GM21528 (cell line): ENCODE measurements around the gene LAD1.

Experiments
- ATAC-seq: cut with Tn5 transposase; IDR thresholded peaks from one replicate; pipeline ENCODE4 v1.9.1; 2021; ENCODE audit warnings: mild to moderate bottlenecking, moderate library complexity; ENCODE audit not compliant: unreplicated experiment, low FRiP score

LAD1 gene, protein sequence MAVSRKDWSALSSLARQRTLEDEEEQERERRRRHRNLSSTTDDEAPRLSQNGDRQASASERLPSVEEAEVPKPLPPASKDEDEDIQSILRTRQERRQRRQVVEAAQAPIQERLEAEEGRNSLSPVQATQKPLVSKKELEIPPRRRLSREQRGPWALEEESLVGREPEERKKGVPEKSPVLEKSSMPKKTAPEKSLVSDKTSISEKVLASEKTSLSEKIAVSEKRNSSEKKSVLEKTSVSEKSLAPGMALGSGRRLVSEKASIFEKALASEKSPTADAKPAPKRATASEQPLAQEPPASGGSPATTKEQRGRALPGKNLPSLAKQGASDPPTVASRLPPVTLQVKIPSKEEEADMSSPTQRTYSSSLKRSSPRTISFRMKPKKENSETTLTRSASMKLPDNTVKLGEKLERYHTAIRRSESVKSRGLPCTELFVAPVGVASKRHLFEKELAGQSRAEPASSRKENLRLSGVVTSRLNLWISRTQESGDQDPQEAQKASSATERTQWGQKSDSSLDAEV

DNA sequence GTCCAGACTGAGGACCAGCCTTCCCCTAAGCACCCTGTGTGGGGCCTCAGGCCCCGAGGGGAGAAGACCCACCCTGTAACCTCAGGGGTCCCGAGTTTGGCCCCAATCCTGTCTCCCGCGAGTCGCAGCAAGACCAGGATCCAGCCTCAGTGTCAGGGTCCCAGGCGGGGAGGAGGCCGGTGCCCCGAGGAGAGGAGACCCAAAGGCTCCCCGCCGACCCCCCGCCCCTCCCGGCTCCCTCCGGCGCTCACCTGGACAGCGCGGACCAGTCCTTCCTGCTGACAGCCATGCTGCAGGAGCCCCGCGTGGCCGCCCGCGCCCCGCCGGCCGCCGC is at the start of gene LAD1:
Gene LAD1 (minus strand): TSS at position 307 of the 334 bp plus-strand sequence. CDS start 18 bp downstream, at position 289.
- ATAC-seq, result no peak

DNA sequence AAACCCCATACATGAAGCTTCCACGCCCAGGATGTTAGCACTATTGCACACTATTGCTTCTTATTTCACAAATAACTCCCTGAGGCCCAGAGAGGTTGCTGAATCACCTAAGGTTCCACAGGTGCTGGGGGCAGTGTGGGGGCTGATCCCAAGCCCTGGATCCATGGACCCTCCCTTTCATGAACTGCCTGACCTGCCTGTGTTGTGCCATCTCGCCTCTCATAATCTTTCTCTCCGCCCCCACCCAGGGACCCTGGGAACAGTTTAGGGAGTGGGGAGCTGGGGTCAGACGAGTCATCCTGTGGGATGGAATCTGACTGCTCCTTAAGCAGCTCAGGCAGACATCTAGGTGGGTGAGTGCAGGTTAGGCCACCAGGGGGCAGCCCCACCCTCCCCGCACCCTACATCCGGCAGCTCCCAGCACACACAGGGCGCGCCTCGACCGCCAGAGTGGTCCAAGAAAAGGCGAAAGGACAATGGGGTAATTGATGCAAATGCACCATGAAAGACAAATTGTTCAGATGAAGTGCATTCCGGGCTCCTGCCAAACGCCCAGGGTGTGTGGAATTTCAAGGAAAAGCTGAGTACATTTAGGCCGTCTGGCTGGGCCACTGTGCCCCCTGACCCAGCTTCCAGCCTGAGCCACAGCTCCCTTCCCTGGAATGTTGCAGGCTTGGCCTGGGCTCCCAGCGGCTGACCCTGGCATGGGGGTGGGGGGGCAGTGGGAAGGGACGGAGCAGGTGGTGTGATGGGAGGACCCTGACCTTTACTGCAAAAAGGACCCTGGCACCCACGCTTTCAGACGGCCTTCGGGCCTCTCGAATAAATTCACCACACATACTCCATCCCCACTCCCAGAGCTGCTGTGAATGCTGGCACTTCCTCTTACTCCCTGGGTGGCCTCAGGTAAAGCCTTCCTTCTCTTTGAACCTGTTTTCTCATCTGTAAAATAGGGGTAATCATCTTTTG is 49.1 kb upstream of the LAD1 start:
- ATAC-seq, result peak; percentile 74

DNA sequence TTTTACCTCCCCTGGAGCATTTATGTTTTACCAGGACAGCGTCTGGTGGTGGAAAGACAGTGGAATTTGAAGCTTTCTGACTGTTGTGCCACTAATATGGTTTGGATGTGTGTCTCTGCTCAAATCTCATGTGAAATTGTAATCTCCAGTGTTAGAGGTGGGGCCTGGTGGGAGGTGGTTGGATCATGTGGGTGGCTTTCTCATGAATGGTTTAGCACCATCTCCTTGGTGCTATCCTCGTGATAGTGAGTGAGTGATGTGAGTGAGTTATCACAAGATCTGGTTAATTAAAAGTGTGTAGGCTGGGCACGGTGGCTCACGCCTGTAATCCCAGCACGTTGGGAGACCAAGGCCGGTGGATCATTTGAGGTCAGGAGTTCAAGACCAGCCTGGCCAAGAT is 46.2 kb upstream of the LAD1 start:
- ATAC-seq, result no peak

DNA sequence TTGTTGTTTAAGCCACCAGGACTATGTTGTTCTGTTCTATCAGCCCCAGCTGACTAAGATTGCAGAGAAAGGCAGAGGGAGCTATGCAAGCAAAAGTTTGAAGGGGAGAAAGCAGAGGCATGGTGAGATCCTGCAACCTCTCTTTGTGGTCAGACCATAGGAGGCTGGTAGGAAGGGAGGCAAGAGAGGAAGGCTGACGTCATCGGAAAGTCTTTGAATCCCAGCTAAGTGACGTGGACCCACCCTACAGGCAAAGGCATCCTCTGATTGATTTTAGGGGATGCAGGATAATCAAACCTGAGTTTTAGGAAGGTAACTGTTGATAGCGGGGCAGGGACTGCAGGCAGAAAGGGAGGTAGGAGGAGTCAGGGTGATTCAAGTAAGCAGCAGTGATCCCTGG is 45.7 kb upstream of the LAD1 start:
- no peak for ATAC-seq

DNA sequence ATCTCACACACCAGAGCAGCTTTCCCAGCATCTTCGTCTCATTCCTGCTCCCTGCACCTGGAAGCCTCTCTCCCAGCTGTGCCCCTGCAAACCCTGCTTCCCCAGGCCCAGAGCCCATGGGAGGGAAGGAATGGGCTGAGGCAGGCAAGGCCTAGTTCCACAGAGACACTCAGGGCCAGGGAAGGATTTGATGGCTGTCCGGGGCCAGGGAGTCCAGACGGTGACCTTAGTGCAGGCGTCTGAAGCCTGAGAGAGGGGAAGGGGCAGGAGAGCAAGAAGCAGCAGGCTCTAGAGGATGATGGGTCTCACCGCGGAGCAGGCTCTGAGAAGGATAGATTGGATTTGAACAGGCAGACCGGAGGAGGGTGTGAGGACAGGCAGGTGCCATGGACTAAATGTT is 44.6 kb upstream of the LAD1 start:
- no peak for ATAC-seq

DNA sequence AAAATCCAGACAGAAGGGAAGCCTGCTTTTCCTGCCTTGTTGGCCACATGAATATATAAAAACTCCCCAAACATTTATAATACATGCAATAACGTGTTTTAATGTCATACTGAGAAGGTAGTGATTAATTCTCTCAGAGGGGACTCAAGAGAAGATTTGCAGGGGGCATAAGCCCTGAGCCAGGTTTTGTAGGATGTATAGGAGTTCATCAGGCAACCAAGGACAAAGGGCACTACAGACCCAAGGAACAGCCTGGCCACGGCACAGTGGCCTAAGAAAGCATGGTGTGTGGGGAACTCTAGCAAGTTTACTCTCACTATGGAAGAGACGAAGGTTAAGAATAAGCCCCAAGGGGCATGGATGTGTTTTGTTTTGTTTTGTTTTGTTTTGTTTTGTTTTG is 37.8 kb upstream of the LAD1 start:
- ATAC-seq, result no peak

DNA sequence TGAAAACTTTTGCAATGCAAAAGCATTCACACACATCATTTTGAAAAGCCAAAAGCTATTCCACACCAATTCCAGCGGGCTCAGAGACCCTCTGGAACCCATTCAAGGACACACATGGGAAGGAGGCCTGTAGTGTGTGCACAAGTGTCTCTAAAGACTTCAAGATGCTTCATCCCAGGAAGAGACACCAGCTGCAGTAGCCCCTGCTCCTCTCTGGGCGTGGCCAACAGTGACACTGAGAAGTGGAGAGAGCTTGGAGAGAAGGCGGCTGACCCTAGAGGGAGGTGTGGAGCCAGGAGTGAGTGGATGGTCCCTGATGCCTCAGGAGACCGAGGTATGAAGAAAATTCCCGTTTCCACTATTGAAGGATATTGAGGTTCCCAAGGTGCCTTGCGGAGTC is 37.3 kb upstream of the LAD1 start:
- ATAC-seq, result no peak

DNA sequence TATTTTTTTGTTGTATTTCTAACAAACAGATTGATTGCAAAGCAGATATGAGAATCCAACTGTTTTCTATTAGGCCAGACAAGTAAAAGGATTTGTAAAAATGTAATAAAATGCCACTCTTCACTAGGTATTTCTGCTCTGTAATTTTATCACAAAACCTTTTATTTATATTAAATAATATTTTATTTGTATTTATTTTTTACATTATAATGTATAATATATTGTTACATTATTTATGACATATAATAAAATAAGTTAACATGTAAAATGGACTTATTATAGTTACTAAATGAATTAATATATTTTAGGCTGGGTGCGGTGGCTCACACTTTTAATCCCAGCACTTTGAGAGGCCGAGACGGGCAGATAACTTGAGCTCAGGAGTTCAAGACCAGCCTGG is 35.1 kb upstream of the LAD1 start:
- no peak for ATAC-seq

DNA sequence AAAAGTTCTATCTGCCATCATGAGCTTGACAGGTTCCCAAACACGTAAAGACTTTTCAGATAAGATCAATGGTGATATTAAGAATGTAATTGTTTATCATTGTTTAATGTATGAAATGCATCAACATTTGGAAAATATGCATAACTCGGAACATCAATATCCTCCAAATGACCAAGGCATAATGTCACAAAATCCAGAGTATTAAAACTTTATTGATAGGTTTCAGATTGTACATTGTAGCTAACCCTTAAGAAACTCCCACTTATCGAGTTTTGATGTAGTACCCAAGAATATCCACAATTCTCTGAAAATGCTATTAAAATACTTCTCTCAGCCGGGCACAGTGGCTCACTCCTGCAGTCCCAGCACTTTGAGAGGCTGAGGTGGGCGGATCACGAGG is 34.5 kb upstream of the LAD1 start:
- no peak for ATAC-seq

DNA sequence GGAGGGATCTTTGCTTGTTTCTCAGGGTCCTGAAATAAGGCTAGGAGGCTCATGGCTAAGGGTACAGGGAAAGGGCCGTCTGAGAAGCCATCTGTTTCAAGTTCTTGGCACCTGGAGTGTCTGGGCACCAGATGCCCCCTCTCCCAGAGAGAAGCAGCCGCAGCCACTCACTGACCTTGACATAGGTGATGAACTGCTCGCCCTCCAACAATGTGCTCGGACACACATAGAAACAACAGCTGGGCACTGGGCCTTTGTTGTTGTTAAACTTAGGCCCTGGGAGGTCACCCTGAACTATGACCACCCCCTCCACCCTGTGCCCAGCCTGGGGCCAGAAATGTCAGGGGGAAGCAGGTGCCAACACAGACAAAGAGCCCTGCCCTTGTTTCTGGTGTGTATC is 31.7 kb upstream of the LAD1 start:
- no peak for ATAC-seq

DNA sequence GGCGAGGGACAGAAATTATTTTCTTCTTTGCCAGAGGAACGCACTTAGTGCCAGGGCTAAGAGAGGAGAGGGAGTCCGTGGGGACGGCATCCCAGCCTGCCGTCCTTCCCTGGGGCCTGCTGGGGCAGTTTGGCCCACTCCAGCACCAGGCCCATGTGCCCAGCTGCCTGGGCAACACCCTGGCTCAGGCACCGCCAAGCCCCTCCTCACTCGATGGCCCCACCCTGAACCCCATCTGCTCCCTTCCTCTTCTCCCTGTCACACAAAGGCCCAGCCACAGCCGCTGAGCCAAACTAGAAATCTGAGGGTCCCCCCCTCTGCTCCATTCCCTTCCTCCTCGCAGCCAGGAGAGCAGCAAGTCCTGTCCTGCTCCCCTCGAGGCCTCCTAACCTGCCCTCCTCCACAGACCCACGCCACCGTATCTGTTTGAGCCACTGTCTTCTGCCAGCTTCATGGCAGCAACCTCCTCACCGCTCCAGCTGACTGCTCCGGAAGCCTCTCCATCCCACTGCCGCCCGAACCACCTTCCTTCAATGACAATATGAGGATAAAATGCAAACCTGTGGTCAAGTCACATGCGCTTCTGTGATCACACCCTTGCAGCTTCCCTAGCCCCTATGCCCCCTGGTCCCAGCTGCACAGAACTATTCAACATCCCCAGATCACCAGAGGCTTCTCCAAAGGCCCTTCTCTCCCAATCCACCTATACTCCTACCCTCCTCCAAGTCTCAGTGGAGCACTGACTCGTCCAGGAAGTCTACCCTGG is 30.8 kb upstream of the LAD1 start:
- no peak for ATAC-seq

DNA sequence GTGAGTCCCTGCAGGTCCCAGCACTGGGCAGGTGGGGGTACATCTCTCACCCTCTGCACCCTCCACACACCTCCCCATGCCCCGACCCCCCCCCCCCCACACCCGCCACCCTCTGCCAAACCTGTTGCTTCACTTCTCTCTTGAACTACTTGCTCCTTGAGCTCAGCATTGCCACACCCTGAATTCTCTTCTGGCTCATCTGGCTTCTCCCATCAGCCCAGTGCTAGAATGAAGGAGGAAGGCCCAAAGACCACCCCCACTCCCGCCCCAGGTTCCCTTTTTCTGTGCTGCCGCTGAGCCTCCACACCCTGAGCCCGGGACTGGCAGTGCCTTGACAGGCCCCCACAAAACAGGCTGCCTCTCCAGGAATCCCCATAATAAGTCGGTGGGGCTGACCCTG is 28.8 kb upstream of the LAD1 start:
- no peak for ATAC-seq

DNA sequence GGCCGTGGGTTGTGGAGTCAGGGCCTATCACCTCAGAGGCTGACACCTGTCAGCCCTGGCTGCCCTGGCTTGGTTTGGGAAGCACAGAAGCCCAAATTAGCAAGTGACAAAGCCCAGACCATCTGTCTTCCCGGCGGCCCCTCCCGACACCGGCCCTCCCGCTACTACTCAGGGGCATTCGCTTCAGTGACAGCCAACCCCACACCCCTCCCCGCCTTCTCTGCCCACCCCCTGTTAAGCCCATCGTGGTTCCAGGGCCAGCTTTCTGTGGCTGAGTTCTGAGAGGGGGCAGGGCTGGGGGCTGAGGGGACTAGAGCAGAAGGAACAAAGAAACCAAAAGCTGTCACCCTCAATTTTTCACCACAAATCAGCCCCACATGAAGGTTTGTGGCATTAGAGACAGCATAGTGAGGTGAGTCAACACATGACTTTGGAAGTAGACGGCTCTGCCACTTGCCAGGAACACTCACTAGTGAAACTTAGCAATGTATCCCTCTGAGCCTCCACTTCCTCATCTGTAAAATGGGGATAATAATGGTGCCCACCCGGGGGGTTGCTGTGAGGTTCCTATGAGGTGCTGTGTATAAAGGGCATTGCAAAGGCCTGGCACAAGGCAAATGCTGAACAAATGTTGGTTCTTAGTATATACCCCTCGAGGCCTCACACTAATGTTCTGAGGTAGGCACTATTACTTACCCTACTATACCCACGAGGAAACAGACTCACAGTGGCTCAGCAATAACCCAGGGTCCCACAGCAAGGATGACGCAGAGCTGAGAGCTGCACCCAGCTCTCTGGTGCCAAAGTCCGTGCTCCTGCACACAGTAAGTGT is 27.6 kb upstream of the LAD1 start:
- no peak for ATAC-seq

DNA sequence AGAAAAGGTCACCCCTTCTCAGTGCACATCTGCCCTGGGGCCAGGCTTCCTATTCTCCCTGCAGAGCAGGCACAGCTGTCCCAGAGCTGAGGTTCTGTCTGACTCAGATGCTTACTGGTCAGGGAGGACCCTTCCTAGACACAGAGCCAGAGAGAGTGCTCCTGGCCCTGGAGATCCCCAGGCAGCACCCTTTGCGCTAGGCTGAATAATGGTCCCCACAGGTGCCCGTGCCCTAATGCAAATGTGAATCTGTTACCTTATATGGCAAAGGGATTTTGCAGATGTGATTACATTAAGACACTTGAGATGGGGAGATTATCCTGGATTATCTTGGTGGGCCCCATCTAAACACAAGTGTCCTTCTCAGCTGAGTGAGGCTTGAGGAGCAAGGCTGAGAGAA is 25.0 kb upstream of the LAD1 start:
- no peak for ATAC-seq

DNA sequence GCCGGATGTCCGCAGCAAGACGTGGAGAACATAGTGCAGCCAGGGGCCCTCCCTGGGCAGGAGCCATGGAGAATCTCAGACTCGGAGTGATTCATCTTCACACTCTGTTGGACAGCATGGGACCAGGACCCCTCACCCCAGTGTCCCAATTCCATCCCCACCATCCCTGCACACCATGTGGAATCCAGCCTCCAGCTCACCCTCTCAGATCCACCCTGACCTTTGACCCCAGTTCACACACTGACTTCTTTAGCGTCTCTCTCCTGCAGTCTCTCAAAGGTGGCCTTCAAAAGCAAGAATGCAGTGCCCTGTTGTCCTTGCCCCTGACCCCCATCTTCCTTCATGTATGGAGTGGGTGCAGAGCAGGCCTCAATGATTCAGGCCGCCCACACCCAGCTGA is 24.5 kb upstream of the LAD1 start:
- no peak for ATAC-seq

DNA sequence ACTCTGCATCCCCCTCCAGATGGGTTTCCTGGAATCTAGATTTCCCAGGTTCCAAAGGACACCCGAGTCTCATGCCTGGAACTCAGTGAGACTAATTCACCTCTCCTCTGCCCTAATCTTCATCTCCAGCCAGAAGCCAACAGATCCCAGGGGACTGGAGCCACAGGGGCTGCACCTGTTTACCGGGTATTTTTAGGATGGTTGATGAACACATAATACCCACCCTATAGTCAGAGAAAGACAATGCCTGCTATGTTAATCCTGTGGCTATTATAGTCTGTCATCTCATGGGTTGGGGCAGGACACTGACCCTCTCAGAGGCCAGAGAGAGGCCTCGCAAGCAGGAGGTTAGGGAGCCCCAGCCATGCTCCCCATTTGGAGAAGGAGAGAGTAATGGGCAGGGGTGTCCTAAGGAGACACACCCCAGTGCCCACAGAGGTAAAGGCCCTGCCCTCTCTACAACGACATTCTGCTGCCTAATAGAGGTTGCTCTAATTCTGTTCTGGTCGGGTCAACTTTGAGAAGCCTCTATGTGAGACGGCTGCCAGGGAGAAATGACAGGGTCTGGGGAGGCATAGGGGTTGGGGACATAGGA is 23.4 kb upstream of the LAD1 start:
- ATAC-seq, result no peak

DNA sequence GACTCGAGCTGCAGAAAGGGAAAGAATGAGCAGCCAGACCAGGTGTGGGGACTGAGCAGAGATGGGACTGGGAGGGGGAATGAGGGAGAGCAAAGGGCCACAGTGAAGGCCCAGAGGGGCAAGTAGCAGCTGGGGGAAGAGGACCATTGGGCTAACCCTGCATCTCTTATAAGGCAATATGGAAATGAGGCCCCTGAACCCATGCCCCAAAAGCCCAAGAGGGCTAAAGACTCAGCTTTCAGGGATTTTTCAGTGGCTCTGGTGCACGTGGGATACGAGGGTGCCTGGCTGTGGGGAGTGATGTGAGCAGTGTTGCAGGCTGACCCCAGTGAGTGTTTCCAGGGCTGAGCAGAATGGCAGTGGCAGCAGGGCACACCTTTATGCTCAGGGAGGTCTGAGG is 22.9 kb upstream of the LAD1 start:
- ATAC-seq, result no peak

DNA sequence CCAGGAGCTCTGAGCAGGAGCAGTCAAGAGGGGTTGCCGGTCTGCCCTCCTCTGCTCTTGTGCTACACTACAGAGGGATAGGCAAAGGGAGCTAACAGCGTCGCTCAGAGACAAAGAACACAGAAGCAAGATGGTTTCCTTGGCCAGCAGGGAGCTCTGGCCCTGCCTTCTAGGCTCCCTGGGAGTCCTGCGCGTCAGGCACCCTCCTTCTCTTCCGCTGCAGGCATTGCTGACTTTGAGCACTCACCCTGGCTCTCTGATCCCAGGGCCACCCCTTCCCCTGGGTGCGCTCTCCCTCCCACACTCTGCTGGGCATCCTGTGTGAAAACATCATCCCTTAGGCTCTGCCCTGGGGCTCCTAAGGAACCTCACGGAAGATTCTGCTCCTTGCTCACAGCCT is 21.9 kb upstream of the LAD1 start:
- no peak for ATAC-seq

DNA sequence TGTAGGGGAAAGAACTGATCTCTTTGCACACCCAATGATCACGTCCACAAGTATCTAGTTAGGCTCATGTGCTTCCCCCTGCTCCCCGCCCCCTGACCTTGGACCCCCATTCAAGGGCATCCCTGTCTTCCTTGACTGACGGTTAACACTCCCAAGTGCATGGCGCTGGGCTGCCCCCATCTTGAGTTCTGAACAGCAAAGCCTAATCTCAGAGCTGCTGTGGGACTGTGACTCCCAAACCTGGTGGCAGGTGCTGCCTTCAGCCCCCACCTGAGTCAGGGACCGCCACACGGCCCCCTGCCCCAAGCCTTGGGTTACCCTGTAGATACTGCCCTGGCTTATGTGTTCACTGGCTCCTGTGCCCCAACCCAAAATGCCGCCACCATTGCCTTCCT is 21.5 kb upstream of the LAD1 start:
- no peak for ATAC-seq
